ENCODE measurements around the gene ERVFRD-1. TPM values are rescaled to one million over a fixed set of nuclear protein-coding genes. Genes with fewer than 3 reads are reported as not detected.

The ERVFRD-1 gene
- polyA plus RNA-seq, 1 donor from 2014 or later = not detected

GRCh38 chr6:11146117-11146826, 34.7 kb upstream of the ERVFRD-1 start:
- no peaks in the 10 kb centered on the region for H3K27me3 ChIP-seq (ENCODE audit: insufficient read depth, low read depth, low read length)
- H3K4me2 ChIP-seq (ENCODE audit: low read length) = no peak overlapping the region
- H3K4me3 ChIP-seq (ENCODE audit: low read length) = no peak overlapping the region
- no peaks in the 10 kb centered on the region for H3K79me2 ChIP-seq (replicated peaks; ENCODE audit: insufficient read depth, low read length)
- no peak overlapping the region for H3K9ac ChIP-seq (ENCODE audit: low read length)
- H3K9me2 ChIP-seq (ENCODE audit: insufficient read depth, low read length) = no peaks in the 10 kb centered on the region
- H3F3A ChIP-seq (ENCODE audit: insufficient read depth, low read length, poor library complexity, severe bottlenecking) = no peaks in the 10 kb centered on the region
- no peaks in the 10 kb centered on the region for H4K20me1 ChIP-seq (ENCODE audit: insufficient read depth)
- no peaks in the 10 kb centered on the region for H3K9me3 ChIP-seq (ENCODE audit: low read length)
- no peaks in the 10 kb centered on the region for H3K36me3 ChIP-seq (ENCODE audit: insufficient read depth, low read length)
- TF ChIP-seq RAD21 (conservative IDR thresholded peaks at IDR 0.05) = no peak
- no peak for TF ChIP-seq REST (IDR thresholded peaks at IDR 0.05; ENCODE audit: borderline replicate concordance)
- TF ChIP-seq TAF1 (IDR thresholded peaks at IDR 0.05; ENCODE audit: low read depth) = no peak
- TF ChIP-seq POLR2AphosphoS5 (IDR thresholded peaks at IDR 0.05) = no peak
- no peak for TF ChIP-seq SMC3 (conservative IDR thresholded peaks at IDR 0.05; ENCODE audit: poor library complexity)
- TF ChIP-seq EZH2 (IDR thresholded peaks at IDR 0.05; ENCODE audit: borderline replicate concordance, insufficient read depth, low read length, poor library complexity, severe bottlenecking) = no peak
- TF ChIP-seq CTCF (IDR thresholded peaks at IDR 0.05; ENCODE audit: poor library complexity, severe bottlenecking) = no peak
- no peak for TF ChIP-seq MXI1 (conservative IDR thresholded peaks at IDR 0.05; ENCODE audit: poor library complexity, severe bottlenecking)
- TF ChIP-seq EP300 (conservative IDR thresholded peaks at IDR 0.05; ENCODE audit: poor library complexity, severe bottlenecking) = no peak
- H3K27ac ChIP-seq (ENCODE audit: low read length) = no peak overlapping the region
- no peak overlapping the region for H2AFZ ChIP-seq (ENCODE audit: low read depth, low read length)

- H3K9me3 ChIP-seq (ENCODE audit: low read length) = no peaks in the 10 kb centered on the region
- H3K4me2 ChIP-seq (ENCODE audit: low read length) = no peak overlapping the region
- H3K4me3 ChIP-seq (ENCODE audit: low read length) = no peak overlapping the region
- no peak overlapping the region for H3K9ac ChIP-seq (ENCODE audit: low read length)
- no peak for TF ChIP-seq MXI1 (conservative IDR thresholded peaks at IDR 0.05; ENCODE audit: poor library complexity, severe bottlenecking)
- no peak for TF ChIP-seq EZH2 (IDR thresholded peaks at IDR 0.05; ENCODE audit: borderline replicate concordance, insufficient read depth, low read length, poor library complexity, severe bottlenecking)
- TF ChIP-seq RAD21 (conservative IDR thresholded peaks at IDR 0.05) = peak; percentile 88
- TF ChIP-seq REST (IDR thresholded peaks at IDR 0.05; ENCODE audit: borderline replicate concordance) = no peak
- TF ChIP-seq EP300 (conservative IDR thresholded peaks at IDR 0.05; ENCODE audit: poor library complexity, severe bottlenecking) = no peak
- peak; percentile 89 for TF ChIP-seq CTCF (IDR thresholded peaks at IDR 0.05; ENCODE audit: poor library complexity, severe bottlenecking)
- TF ChIP-seq SMC3 (conservative IDR thresholded peaks at IDR 0.05; ENCODE audit: poor library complexity) = peak; percentile 96
- H3K79me2 ChIP-seq (replicated peaks; ENCODE audit: insufficient read depth, low read length) = no peaks in the 10 kb centered on the region
- H2AFZ ChIP-seq (ENCODE audit: low read depth, low read length) = no peak overlapping the region
- no peaks in the 10 kb centered on the region for H4K20me1 ChIP-seq (ENCODE audit: insufficient read depth)
- no peaks in the 10 kb centered on the region for H3F3A ChIP-seq (ENCODE audit: insufficient read depth, low read length, poor library complexity, severe bottlenecking)
- H3K9me2 ChIP-seq (ENCODE audit: insufficient read depth, low read length) = no peaks in the 10 kb centered on the region
- H3K36me3 ChIP-seq (ENCODE audit: insufficient read depth, low read length) = no peaks in the 10 kb centered on the region
- no peaks in the 10 kb centered on the region for H3K27me3 ChIP-seq (ENCODE audit: insufficient read depth, low read depth, low read length)
- no peak overlapping the region for H3K27ac ChIP-seq (ENCODE audit: low read length)
Measured at GRCh38 chr6:11144393-11144851, 32.9 kb upstream of the ERVFRD-1 start.
